ENCODE data around the gene SMURF1. TPM values are rescaled to one million over a fixed set of nuclear protein-coding genes. Genes with fewer than 3 reads are reported as not detected.

SMURF1 gene
- polyA plus RNA-seq, 1 donor from 2014 or later: 22.9 TPM

DNA sequence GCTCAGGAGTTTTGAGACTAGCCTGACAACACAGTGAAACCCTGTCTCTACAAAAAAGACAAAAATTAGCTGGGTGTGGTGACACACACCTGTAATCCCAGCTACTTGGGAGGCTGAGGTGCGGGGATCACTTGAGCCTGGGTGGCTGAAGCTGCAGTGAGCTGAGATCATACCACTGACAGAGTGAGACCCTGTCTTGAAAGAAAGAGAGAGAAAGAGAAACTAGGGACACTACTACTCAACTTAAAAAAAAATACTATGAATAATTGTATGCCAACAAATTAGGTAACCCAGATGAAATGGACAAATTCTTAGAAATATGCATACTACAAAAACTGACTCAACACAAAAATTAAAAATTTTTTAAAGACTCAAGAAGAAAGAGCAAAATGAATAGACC lies 28.5 kb downstream of the SMURF1 start:
- H4K20me1 ChIP-seq (ENCODE audit: insufficient read depth): no peaks in the 10 kb centered on the region

DNA sequence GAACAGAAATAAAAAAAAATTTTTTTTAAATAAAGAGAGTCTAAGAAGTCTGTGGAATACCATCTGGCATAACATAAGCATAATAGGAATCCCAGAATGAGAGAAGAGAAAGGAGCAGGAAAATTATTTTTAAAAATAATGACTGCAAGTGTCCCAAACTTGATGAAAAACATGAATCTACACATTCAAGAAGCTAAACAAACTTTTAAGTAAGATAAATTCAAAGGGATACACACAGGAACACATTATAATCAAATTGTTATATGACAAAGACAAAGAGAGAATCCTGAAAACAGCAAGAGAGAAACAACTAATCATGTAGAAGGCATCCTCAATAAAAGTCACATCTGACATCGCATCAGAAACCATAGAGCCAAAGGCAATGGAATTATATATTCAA lies 30.9 kb downstream of the SMURF1 start:
- Histone ChIP-seq H4K20me1 (ENCODE audit: insufficient read depth) (no peaks in the 10 kb centered on the region), H3K4me3 (ENCODE audit: low read length) (no peak overlapping the region)

More for the DNA sequence above, 28.5 kb downstream of the SMURF1 start:
- TF ChIP-seq, protein P1, sequence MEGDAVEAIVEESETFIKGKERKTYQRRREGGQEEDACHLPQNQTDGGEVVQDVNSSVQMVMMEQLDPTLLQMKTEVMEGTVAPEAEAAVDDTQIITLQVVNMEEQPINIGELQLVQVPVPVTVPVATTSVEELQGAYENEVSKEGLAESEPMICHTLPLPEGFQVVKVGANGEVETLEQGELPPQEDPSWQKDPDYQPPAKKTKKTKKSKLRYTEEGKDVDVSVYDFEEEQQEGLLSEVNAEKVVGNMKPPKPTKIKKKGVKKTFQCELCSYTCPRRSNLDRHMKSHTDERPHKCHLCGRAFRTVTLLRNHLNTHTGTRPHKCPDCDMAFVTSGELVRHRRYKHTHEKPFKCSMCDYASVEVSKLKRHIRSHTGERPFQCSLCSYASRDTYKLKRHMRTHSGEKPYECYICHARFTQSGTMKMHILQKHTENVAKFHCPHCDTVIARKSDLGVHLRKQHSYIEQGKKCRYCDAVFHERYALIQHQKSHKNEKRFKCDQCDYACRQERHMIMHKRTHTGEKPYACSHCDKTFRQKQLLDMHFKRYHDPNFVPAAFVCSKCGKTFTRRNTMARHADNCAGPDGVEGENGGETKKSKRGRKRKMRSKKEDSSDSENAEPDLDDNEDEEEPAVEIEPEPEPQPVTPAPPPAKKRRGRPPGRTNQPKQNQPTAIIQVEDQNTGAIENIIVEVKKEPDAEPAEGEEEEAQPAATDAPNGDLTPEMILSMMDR (IDR thresholded peaks at IDR 0.05; ENCODE audit: poor library complexity, severe bottlenecking): no peak
- no peak for TF ChIP-seq TAF1 (IDR thresholded peaks at IDR 0.05; ENCODE audit: low read depth)
- no peak for TF ChIP-seq MXI1 (conservative IDR thresholded peaks at IDR 0.05; ENCODE audit: poor library complexity, severe bottlenecking)
- TF ChIP-seq, protein P2, sequence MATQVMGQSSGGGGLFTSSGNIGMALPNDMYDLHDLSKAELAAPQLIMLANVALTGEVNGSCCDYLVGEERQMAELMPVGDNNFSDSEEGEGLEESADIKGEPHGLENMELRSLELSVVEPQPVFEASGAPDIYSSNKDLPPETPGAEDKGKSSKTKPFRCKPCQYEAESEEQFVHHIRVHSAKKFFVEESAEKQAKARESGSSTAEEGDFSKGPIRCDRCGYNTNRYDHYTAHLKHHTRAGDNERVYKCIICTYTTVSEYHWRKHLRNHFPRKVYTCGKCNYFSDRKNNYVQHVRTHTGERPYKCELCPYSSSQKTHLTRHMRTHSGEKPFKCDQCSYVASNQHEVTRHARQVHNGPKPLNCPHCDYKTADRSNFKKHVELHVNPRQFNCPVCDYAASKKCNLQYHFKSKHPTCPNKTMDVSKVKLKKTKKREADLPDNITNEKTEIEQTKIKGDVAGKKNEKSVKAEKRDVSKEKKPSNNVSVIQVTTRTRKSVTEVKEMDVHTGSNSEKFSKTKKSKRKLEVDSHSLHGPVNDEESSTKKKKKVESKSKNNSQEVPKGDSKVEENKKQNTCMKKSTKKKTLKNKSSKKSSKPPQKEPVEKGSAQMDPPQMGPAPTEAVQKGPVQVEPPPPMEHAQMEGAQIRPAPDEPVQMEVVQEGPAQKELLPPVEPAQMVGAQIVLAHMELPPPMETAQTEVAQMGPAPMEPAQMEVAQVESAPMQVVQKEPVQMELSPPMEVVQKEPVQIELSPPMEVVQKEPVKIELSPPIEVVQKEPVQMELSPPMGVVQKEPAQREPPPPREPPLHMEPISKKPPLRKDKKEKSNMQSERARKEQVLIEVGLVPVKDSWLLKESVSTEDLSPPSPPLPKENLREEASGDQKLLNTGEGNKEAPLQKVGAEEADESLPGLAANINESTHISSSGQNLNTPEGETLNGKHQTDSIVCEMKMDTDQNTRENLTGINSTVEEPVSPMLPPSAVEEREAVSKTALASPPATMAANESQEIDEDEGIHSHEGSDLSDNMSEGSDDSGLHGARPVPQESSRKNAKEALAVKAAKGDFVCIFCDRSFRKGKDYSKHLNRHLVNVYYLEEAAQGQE (IDR thresholded peaks at IDR 0.05; ENCODE audit: borderline replicate concordance): no peak
- no peak for TF ChIP-seq RAD21 (conservative IDR thresholded peaks at IDR 0.05)
- TF ChIP-seq POLR2AphosphoS5 (IDR thresholded peaks at IDR 0.05): no peak
- TF ChIP-seq SMC3 (conservative IDR thresholded peaks at IDR 0.05; ENCODE audit: poor library complexity): no peak
- TF ChIP-seq EZH2 (IDR thresholded peaks at IDR 0.05; ENCODE audit: borderline replicate concordance, insufficient read depth, low read length, poor library complexity, severe bottlenecking): no peak
- no peak for TF ChIP-seq EP300 (conservative IDR thresholded peaks at IDR 0.05; ENCODE audit: poor library complexity, severe bottlenecking)
- peaks cover 10% of the 10 kb centered on the region for H3K9me3 ChIP-seq (ENCODE audit: low read length)
- no peaks in the 10 kb centered on the region for H3K27me3 ChIP-seq (ENCODE audit: insufficient read depth, low read depth, low read length)
- no peaks in the 10 kb centered on the region for H3K36me3 ChIP-seq (ENCODE audit: insufficient read depth, low read length)
- peaks cover 55% of the 10 kb centered on the region for H3K79me2 ChIP-seq (replicated peaks; ENCODE audit: insufficient read depth, low read length)
- H3K27ac ChIP-seq (ENCODE audit: low read length): no peak overlapping the region
- no peaks in the 10 kb centered on the region for H3F3A ChIP-seq (ENCODE audit: insufficient read depth, low read length, poor library complexity, severe bottlenecking)
- H2AFZ ChIP-seq (ENCODE audit: low read depth, low read length): no peak overlapping the region
- H3K9me2 ChIP-seq (ENCODE audit: insufficient read depth, low read length): no peaks in the 10 kb centered on the region
- no peak overlapping the region for H3K4me2 ChIP-seq (ENCODE audit: low read length)
- no peak overlapping the region for H3K9ac ChIP-seq (ENCODE audit: low read length)
- no peak overlapping the region for H3K4me3 ChIP-seq (ENCODE audit: low read length)

More for the DNA sequence above, 30.9 kb downstream of the SMURF1 start:
- peaks cover 51% of the 10 kb centered on the region for H3K79me2 ChIP-seq (replicated peaks; ENCODE audit: insufficient read depth, low read length)
- H2AFZ ChIP-seq (ENCODE audit: low read depth, low read length): no peak overlapping the region
- peaks cover 10% of the 10 kb centered on the region for H3K9me3 ChIP-seq (ENCODE audit: low read length)
- no peaks in the 10 kb centered on the region for H3K9me2 ChIP-seq (ENCODE audit: insufficient read depth, low read length)
- H3F3A ChIP-seq (ENCODE audit: insufficient read depth, low read length, poor library complexity, severe bottlenecking): no peaks in the 10 kb centered on the region
- H3K9ac ChIP-seq (ENCODE audit: low read length): no peak overlapping the region
- no peaks in the 10 kb centered on the region for H3K27me3 ChIP-seq (ENCODE audit: insufficient read depth, low read depth, low read length)
- H3K27ac ChIP-seq (ENCODE audit: low read length): no peak overlapping the region
- TF ChIP-seq TAF1 (IDR thresholded peaks at IDR 0.05; ENCODE audit: low read depth) (no peak), SMC3 (conservative IDR thresholded peaks at IDR 0.05; ENCODE audit: poor library complexity) (no peak), RAD21 (conservative IDR thresholded peaks at IDR 0.05) (no peak)
- TF ChIP-seq, protein P1 (IDR thresholded peaks at IDR 0.05; ENCODE audit: poor library complexity, severe bottlenecking): no peak
- no peak overlapping the region for H3K4me2 ChIP-seq (ENCODE audit: low read length)
- no peaks in the 10 kb centered on the region for H3K36me3 ChIP-seq (ENCODE audit: insufficient read depth, low read length)
